Measurements from ENCODE around the gene FOXRED2. TPM values are rescaled to one million over a fixed set of nuclear protein-coding genes. Genes with fewer than 3 reads are reported as not detected.

Gene FOXRED2
- total and polyA plus RNA-seq, 5 donors from 2014 or later, result 0.44 to 1.5 (median 1.2) TPM

GRCh38 chr22:36467042-36467810, 39.6 kb downstream of the FOXRED2 start:
- Histone ChIP-seq H3K9me3 (ENCODE audit: control insufficient read depth in 2 of 2, low read length in 2 of 2) (no peaks in the 10 kb centered on the region), H3K4me1 (ENCODE audit: control insufficient read depth, insufficient read depth, low read length, poor library complexity, severe bottlenecking) (peaks cover 16% of the 10 kb centered on the region), H3K4me3 (ENCODE audit: low read depth, low read length) (no peak overlapping the region), H3K27ac (ENCODE audit: insufficient read depth, low read length, poor library complexity, severe bottlenecking) (no peak overlapping the region), H3K36me3 (ENCODE audit: control insufficient read depth, insufficient read depth, low read length) (peaks cover 3% of the 10 kb centered on the region), H3K27me3 (ENCODE audit: control insufficient read depth, insufficient read depth, low read length) (no peaks in the 10 kb centered on the region)
- DNase-seq (no peak), ATAC-seq (ENCODE audit: low read depth in 2 of 2) (no peak)
- H3K36me3 Mint-ChIP-seq, result peaks cover 4% of the 10 kb centered on the region
- peaks cover 6 to 23% (median 8%) of the 10 kb centered on the region in 4 donors for H3K4me1 Mint-ChIP-seq
- H3K4me3 Mint-ChIP-seq, result no peak overlapping the region
- peak overlapping the region; percentile 77 to 85 (median 82) for H3K27ac Mint-ChIP-seq
- H3K27me3 Mint-ChIP-seq, result no peaks in the 10 kb centered on the region
- no peaks in the 10 kb centered on the region for H3K9me3 Mint-ChIP-seq

- Mint-ChIP-seq H3K4me1 (peaks cover 6 to 23% (median 8%) of the 10 kb centered on the region in 4 donors), H3K27ac (peak overlapping the region in 2 of 3 donors; percentile 36 to 54), H3K4me3 (no peak overlapping the region), H3K27me3 (no peaks in the 10 kb centered on the region), H3K36me3 (no peaks in the 10 kb centered on the region), H3K9me3 (no peaks in the 10 kb centered on the region)
- ATAC-seq (ENCODE audit: low read depth in 2 of 2) (no peak), DNase-seq (no peak)
- H3K4me3 ChIP-seq (ENCODE audit: low read depth, low read length), result no peak overlapping the region
- H3K27me3 ChIP-seq (ENCODE audit: control insufficient read depth, insufficient read depth, low read length), result no peaks in the 10 kb centered on the region
- no peak overlapping the region for H3K27ac ChIP-seq (ENCODE audit: insufficient read depth, low read length, poor library complexity, severe bottlenecking)
- no peaks in the 10 kb centered on the region for H3K9me3 ChIP-seq (ENCODE audit: control insufficient read depth in 2 of 2, low read length in 2 of 2)
- H3K4me1 ChIP-seq (ENCODE audit: control insufficient read depth, insufficient read depth, low read length, poor library complexity, severe bottlenecking), result peaks cover 16% of the 10 kb centered on the region
- H3K36me3 ChIP-seq (ENCODE audit: control insufficient read depth, insufficient read depth, low read length), result peaks cover 3% of the 10 kb centered on the region
These were observed 40.6 kb downstream of the FOXRED2 start for GRCh38 chr22:36466258-36466657.

- H3K27ac Mint-ChIP-seq, result no peak overlapping the region
- no peaks in the 10 kb centered on the region for H3K36me3 Mint-ChIP-seq
- Histone ChIP-seq H3K4me1 (ENCODE audit: control insufficient read depth, insufficient read depth, low read length, poor library complexity, severe bottlenecking) (peaks cover 14% of the 10 kb centered on the region), H3K27ac (ENCODE audit: insufficient read depth, low read length, poor library complexity, severe bottlenecking) (no peak overlapping the region), H3K27me3 (ENCODE audit: control insufficient read depth, insufficient read depth, low read length) (no peaks in the 10 kb centered on the region), H3K36me3 (ENCODE audit: control insufficient read depth, insufficient read depth, low read length) (no peaks in the 10 kb centered on the region), H3K4me3 (ENCODE audit: low read depth, low read length) (no peak overlapping the region), H3K9me3 (ENCODE audit: control insufficient read depth in 2 of 2, low read length in 2 of 2) (no peaks in the 10 kb centered on the region)
- ATAC-seq (ENCODE audit: low read depth in 2 of 2), result no peak
- H3K4me1 Mint-ChIP-seq, result peaks cover 5 to 25% (median 7%) of the 10 kb centered on the region in 4 donors
- no peaks in the 10 kb centered on the region for H3K9me3 Mint-ChIP-seq
- no peak overlapping the region for H3K4me3 Mint-ChIP-seq
- DNase-seq, result no peak
- no peaks in the 10 kb centered on the region for H3K27me3 Mint-ChIP-seq
These were observed 41.4 kb downstream of the FOXRED2 start for GRCh38 chr22:36465232-36466021.

- ATAC-seq (ENCODE audit: low read depth in 2 of 2) (no peak), DNase-seq (no peak)
- H3K4me1 Mint-ChIP-seq, result peaks cover 0 to 18% (median 2%) of the 10 kb centered on the region in 4 donors
- Histone ChIP-seq H3K36me3 (ENCODE audit: control insufficient read depth, insufficient read depth, low read length) (no peaks in the 10 kb centered on the region), H3K27me3 (ENCODE audit: control insufficient read depth, insufficient read depth, low read length) (no peaks in the 10 kb centered on the region), H3K27ac (ENCODE audit: insufficient read depth, low read length, poor library complexity, severe bottlenecking) (no peak overlapping the region), H3K4me3 (ENCODE audit: low read depth, low read length) (no peak overlapping the region), H3K4me1 (ENCODE audit: control insufficient read depth, insufficient read depth, low read length, poor library complexity, severe bottlenecking) (peaks cover 8% of the 10 kb centered on the region), H3K9me3 (ENCODE audit: control insufficient read depth in 2 of 2, low read length in 2 of 2) (no peaks in the 10 kb centered on the region)
- H3K36me3 Mint-ChIP-seq, result no peaks in the 10 kb centered on the region
- no peak overlapping the region for H3K4me3 Mint-ChIP-seq
- H3K27ac Mint-ChIP-seq, result no peak overlapping the region
- H3K9me3 Mint-ChIP-seq, result no peaks in the 10 kb centered on the region
- H3K27me3 Mint-ChIP-seq, result no peaks in the 10 kb centered on the region
These were observed 42.1 kb downstream of the FOXRED2 start for GRCh38 chr22:36464715-36465231.

DNA sequence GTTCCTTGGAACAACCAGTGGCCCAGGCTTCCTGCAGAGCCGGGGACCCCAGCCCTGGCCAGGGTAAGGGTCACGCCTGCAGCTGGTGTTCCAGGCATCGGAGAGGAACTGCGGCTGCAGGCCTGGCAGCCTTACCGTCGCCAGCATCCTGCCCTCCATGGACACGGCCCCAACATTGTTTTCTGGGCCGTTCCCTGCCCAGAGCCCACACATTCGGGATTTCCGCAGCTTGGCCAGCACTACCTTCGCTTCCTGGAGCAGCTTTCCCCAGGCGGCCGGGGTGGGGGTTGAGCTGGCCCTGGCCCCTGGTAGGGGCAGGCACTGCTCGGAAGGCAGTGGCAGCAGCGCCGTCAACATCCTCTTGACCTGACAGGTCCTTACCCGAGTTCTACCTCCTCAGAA, 43.1 kb downstream of the FOXRED2 start:
- peaks cover 8% of the 10 kb centered on the region for H3K4me1 ChIP-seq (ENCODE audit: control insufficient read depth, insufficient read depth, low read length, poor library complexity, severe bottlenecking)

GRCh38 chr22:36461665-36462649, 44.9 kb downstream of the FOXRED2 start:
- H3K9me3 ChIP-seq (ENCODE audit: control insufficient read depth in 2 of 2, low read length in 2 of 2), result no peaks in the 10 kb centered on the region
- ATAC-seq (ENCODE audit: low read depth in 2 of 2) (no peak), DNase-seq (no peak)
- no peaks in the 10 kb centered on the region for H3K9me3 Mint-ChIP-seq
- H3K27ac Mint-ChIP-seq, result peak overlapping the region in 1 of 3 donors; percentile 38
- peaks cover 6% of the 10 kb centered on the region for H3K4me1 ChIP-seq (ENCODE audit: control insufficient read depth, insufficient read depth, low read length, poor library complexity, severe bottlenecking)
- no peaks in the 10 kb centered on the region for H3K36me3 Mint-ChIP-seq
- H3K4me1 Mint-ChIP-seq, result peaks cover 0 to 9% (median 1%) of the 10 kb centered on the region in 4 donors
- no peaks in the 10 kb centered on the region for H3K27me3 Mint-ChIP-seq
- H3K27me3 ChIP-seq (ENCODE audit: control insufficient read depth, insufficient read depth, low read length), result no peaks in the 10 kb centered on the region
- H3K36me3 ChIP-seq (ENCODE audit: control insufficient read depth, insufficient read depth, low read length), result no peaks in the 10 kb centered on the region
- no peak overlapping the region for H3K27ac ChIP-seq (ENCODE audit: insufficient read depth, low read length, poor library complexity, severe bottlenecking)
- no peak overlapping the region for H3K4me3 Mint-ChIP-seq
- H3K4me3 ChIP-seq (ENCODE audit: low read depth, low read length), result no peak overlapping the region

More for the DNA sequence above, 43.1 kb downstream of the FOXRED2 start:
- no peaks in the 10 kb centered on the region for H3K36me3 Mint-ChIP-seq
- ATAC-seq (ENCODE audit: low read depth in 2 of 2) (no peak), DNase-seq (no peak)
- no peak overlapping the region for H3K27ac Mint-ChIP-seq
- peaks cover 0 to 13% (median 1%) of the 10 kb centered on the region in 4 donors for H3K4me1 Mint-ChIP-seq
- H3K9me3 Mint-ChIP-seq, result no peaks in the 10 kb centered on the region
- H3K27ac ChIP-seq (ENCODE audit: insufficient read depth, low read length, poor library complexity, severe bottlenecking), result no peak overlapping the region
- no peaks in the 10 kb centered on the region for H3K9me3 ChIP-seq (ENCODE audit: control insufficient read depth in 2 of 2, low read length in 2 of 2)
- no peaks in the 10 kb centered on the region for H3K27me3 Mint-ChIP-seq
- no peaks in the 10 kb centered on the region for H3K27me3 ChIP-seq (ENCODE audit: control insufficient read depth, insufficient read depth, low read length)
- H3K36me3 ChIP-seq (ENCODE audit: control insufficient read depth, insufficient read depth, low read length), result no peaks in the 10 kb centered on the region
- H3K4me3 Mint-ChIP-seq, result no peak overlapping the region
- H3K4me3 ChIP-seq (ENCODE audit: low read depth, low read length), result no peak overlapping the region

DNA sequence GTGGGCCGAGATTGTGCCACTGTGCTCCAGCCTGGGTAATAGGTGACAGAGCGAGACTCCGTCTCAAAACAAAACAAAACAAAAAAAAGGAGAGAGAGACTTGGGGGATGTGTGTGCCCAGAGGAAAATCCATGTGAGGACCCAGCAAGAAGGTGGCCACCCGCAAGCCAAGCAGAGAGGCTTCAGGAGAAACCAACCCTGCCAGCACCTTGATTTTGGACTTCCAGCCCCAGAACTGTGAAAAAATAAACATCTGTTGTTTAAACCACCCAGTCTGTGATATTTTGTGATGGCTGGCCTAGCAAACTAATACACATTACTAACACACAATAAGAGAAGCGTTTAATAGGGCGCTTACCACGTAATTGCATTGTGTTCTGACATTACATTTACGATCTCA, 46.6 kb downstream of the FOXRED2 start:
- Mint-ChIP-seq H3K27ac (peak overlapping the region in 1 of 3 donors; percentile 51), H3K9me3 (no peaks in the 10 kb centered on the region), H3K36me3 (no peaks in the 10 kb centered on the region), H3K4me1 (peaks cover 4 to 14% (median 10%) of the 10 kb centered on the region in 4 donors), H3K27me3 (no peaks in the 10 kb centered on the region), H3K4me3 (no peak overlapping the region)
- no peaks in the 10 kb centered on the region for H3K36me3 ChIP-seq (ENCODE audit: control insufficient read depth, insufficient read depth, low read length)
- no peaks in the 10 kb centered on the region for H3K27me3 ChIP-seq (ENCODE audit: control insufficient read depth, insufficient read depth, low read length)
- DNase-seq, result no peak
- ATAC-seq (ENCODE audit: low read depth in 2 of 2), result no peak
- no peaks in the 10 kb centered on the region for H3K9me3 ChIP-seq (ENCODE audit: control insufficient read depth in 2 of 2, low read length in 2 of 2)
- H3K4me3 ChIP-seq (ENCODE audit: low read depth, low read length), result no peak overlapping the region
- H3K27ac ChIP-seq (ENCODE audit: insufficient read depth, low read length, poor library complexity, severe bottlenecking), result no peak overlapping the region
- H3K4me1 ChIP-seq (ENCODE audit: control insufficient read depth, insufficient read depth, low read length, poor library complexity, severe bottlenecking), result peaks cover 8% of the 10 kb centered on the region

Measured in CD4-positive, CD25-positive, alpha-beta regulatory T cell (primary cell).